GM21529 (cell line): ENCODE data around the gene TBC1D12.
A peak's percentile ranks its signal among the peaks of the same experiment; 100 is the strongest.
"Not testable (repeated sequence)": the region's sequence is repeated elsewhere in the genome, so short reads cannot be mapped to it uniquely, and the experiment has no call there.

Experiments used
- ATAC-seq: cut with Tn5 transposase; IDR thresholded peaks from one replicate; pipeline ENCODE4 v1.9.1; 2021; ENCODE audit not compliant: unreplicated experiment

Gene TBC1D12

DNA sequence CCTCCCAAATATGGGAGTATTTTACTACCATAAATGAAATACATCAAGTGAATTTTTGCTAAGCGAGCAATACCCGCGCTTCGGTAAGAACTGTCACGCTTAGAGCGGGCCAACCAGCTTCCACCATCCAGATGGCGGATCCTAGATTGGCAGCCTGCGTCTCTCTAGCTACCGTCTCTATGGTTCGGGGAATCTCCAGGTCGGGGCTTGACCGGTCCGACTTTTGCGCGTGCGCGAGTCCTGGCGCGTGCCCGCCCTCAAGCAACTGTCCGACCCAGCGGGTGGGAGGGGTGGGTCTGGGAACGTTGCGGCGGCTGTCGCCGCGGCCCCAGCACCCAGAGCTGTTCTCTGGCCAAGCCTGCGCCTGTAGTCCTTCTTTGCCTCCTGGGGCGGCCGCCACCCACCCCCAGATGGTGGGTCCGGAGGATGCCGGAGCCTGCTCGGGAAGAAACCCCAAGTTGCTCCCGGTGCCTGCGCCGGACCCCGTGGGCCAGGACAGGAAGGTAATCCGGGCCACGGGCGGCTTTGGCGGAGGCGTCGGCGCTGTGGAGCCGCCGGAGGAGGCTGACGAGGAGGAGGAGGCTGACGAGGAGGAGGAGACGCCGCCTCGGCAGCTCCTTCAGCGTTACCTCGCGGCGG, at the start of gene TBC1D12:
TSS of gene TBC1D12 (plus strand) at position 338 of the 639 bp plus-strand sequence. CDS start at position 411, 73 bp downstream.
- peak; percentile 63 for ATAC-seq

- ATAC-seq = no peak
Observed at GRCh38 chr10:94353336-94353735, 49.0 kb upstream of the TBC1D12 start.

- ATAC-seq = no peak
Observed at GRCh38 chr10:94355841-94356240, 46.5 kb upstream of the TBC1D12 start.

GRCh38 chr10:94357193-94357592, 45.1 kb upstream of the TBC1D12 start:
- no peak for ATAC-seq

DNA sequence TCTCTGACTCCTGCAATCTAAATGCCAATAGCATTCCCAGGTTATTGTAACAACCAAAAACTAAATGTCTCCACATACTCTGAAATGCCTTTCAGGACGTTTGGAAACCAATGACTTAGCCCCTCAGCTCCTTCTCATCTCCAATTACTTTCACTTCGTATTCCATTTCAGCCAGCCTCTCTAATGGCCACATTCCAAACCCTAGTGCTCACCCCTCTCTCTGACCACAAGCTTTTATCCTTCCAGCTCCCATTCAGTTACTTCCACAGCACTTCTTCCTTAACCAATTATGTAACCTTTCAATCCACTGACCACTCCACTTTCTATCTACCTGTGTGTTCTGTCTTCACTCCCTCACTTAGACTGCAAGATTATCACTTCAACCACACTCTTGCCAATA, 43.9 kb upstream of the TBC1D12 start:
- ATAC-seq = no peak

- ATAC-seq = no peak
Observed at GRCh38 chr10:94361171-94361794, 41.1 kb upstream of the TBC1D12 start.

GRCh38 chr10:94362360-94363250, 39.7 kb upstream of the TBC1D12 start, which contains the start of gene NOC3L:
TSS of gene NOC3L (minus strand) at chr10:94362939. CDS start at chr10:94362838, 101 bp downstream.
- peak; percentile 99 for ATAC-seq

- peak; percentile 21 for ATAC-seq
Observed at GRCh38 chr10:94363251-94363565, 39.1 kb upstream of the TBC1D12 start.

DNA sequence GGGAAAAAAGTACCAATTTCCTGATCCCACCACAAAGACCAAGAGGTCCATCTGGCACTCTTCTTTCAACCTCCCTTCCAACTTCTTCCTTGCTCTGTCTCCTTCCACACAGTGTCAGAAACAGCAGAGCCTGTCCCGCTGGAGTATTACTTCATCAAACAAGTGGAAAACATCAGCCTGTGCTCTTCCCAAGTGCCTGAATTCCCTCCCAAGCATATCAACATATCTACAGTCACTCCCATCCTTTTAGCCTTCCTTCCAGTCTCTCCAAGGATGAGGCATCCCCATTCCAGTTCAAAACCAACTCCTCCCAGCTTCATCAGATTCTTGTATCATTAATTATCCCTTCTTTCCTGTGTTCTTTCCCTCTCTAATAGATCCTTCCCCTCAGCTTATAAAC, 37.9 kb upstream of the TBC1D12 start:
- ATAC-seq = no peak

DNA sequence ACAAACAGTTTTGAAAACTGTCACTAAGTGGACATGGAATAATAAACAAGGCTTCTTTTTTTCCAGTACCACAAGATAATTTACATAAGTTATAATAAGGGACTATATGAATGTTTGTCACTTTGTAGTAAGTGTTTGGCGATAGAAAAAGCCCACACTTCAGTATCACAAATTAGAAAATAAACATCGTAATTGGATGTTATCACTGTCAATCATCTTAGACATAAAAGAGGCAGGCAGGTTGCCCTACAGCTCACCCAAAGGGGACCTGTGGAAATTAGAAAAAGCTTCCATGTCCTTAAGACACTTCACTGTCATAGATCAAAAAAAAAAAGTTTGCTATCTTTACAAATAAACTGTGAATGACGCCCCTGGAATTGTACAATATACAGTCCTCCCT, 36.0 kb upstream of the TBC1D12 start:
- no peak for ATAC-seq

GRCh38 chr10:94370501-94370900, 31.8 kb upstream of the TBC1D12 start:
- ATAC-seq = no peak

DNA sequence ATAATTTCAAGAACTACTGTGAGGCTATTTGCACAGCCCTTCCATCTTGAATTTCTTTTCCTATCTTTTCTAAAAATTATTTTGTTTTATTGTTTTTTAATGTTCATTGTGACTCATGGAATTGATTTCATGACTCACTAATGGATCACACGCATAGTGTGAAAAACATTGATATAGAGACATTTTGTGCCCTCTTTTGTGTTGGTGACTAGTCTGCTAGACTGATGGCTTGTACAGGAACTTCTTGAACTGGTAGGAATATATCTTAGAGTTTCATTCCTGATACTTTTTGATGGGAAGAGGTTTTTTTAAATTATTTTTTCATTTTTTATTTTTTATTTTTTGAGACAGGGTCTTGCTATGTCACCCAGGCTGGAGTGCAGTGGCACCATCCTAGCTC, 27.0 kb upstream of the TBC1D12 start:
- no peak for ATAC-seq

GRCh38 chr10:94376865-94377264, 25.5 kb upstream of the TBC1D12 start:
- no peak for ATAC-seq

GRCh38 chr10:94383530-94383929, 18.8 kb upstream of the TBC1D12 start:
- ATAC-seq = no peak

GRCh38 chr10:94385733-94386132, 16.6 kb upstream of the TBC1D12 start:
- ATAC-seq = not testable (repeated sequence)

DNA sequence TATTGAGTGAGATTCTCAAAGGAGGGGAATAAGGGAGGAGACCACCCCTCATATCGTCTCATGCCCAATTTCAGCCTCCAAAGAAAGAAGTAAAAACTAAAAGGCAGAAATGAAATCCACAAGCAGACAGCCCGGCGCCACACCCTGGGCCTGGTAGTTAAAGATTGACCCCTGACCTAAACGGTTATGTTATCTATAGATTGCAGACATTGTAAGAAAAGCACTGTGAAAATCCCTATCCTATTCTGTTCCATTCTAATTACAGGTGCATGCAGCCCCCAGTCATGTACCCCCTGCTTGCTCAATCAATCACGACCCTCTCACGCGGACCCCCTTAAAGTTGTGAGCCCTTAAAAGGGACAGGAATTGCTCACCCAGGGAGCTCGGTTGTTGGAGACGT, 10.2 kb upstream of the TBC1D12 start:
- ATAC-seq = not testable (repeated sequence)

DNA sequence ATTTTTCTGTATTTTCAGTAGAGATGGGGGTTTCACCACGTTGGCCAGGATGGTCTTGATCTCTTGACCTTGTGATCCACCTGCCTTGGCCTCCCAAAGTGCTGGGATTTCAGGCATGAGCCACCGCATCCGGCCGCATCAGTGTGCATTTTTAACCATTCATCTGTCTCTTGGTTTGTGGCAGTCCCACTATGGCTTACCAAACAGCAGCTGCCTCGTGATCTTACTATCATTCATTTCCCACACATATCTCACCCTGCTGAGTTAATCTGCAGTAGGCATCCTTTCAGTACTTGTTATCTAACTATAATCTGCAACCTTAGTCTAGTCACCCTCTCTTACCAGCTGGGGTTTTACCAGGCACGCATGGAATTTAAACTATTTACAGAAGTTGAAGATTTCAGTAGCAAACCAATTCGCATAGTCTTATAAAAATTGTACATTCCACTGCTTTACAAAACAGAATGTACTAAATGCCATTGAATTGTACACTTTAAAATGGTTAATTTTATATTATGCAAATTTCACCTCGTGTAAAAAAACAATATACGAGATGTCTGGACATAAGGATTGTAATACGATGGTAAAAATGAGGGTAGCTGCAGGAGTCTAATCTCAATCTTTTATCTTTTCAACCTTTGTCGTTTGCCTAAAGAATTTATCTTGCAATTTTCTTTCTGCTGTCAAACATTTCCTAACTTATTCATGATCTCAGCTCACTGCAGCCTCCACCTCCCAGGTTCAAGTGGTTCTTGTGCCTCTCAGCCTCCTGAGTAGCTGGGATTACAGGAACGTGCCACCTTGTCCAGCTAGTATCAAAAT, 4.6 kb upstream of the TBC1D12 start:
- ATAC-seq = no peak

GRCh38 chr10:94398762-94399161, 3.6 kb upstream of the TBC1D12 start:
- ATAC-seq = no peak

- ATAC-seq = peak; percentile 30
Observed at GRCh38 chr10:94402843-94403379, 570 bp downstream of the TBC1D12 start.

- ATAC-seq = peak; percentile 69
Observed at GRCh38 chr10:94403380-94404213, 1.3 kb downstream of the TBC1D12 start.
